DOHH2 (cell line): ENCODE results near the gene SHB.

Source experiments
- H3F3A ChIP-seq: fragments of 200-600 bp; sonication (generic), shearing (Covaris generic); 2 replicates; pipeline ENCODE4 v1.6.0; 2016; ENCODE audit warnings: antibody characterized with exemption, mild to moderate bottlenecking; ENCODE audit not compliant: control insufficient read depth, insufficient read depth
- H3K27ac ChIP-seq: fragments of 200-600 bp; sonication (generic); 2 replicates; pipeline ENCODE4 v1.5.1; 2014; ENCODE audit warnings: low read depth, mild to moderate bottlenecking, low read length, moderate library complexity
- H3K27me3 ChIP-seq: fragments of 200-600 bp; sonication (generic); 2 replicates; pipeline ENCODE4 v1.6.1; 2014; ENCODE audit warnings: mild to moderate bottlenecking, low read length, mixed read lengths; ENCODE audit not compliant: control insufficient read depth
- H3K36me3 ChIP-seq: fragments of 200-600 bp; sonication (generic); 2 replicates; pipeline ENCODE4 v1.6.1; 2014; ENCODE audit warnings: mild to moderate bottlenecking, low read length, moderate library complexity, mixed read lengths; ENCODE audit not compliant: control insufficient read depth
- H3K4me1 ChIP-seq: fragments of 200-600 bp; sonication (generic); 2 replicates; pipeline ENCODE4 v1.6.1; 2014; ENCODE audit warnings: mild to moderate bottlenecking, low read length, mixed read lengths; ENCODE audit not compliant: control insufficient read depth
- H3K4me2 ChIP-seq: fragments of 200-600 bp; sonication (generic); 2 replicates; pipeline ENCODE4 v1.6.0; 2014; ENCODE audit warnings: mild to moderate bottlenecking, low read length, moderate library complexity
- H3K4me3 ChIP-seq: fragments of 200-600 bp; sonication (generic); 2 replicates; pipeline ENCODE4 v1.5.1; 2014; ENCODE audit warnings: mild to moderate bottlenecking, low read length, mixed read lengths
- H3K79me2 ChIP-seq: fragments of 200-600 bp; sonication (generic); 2 replicates; pipeline ENCODE4 v1.6.1; 2014; ENCODE audit warnings: mild to moderate bottlenecking, low read length, mixed read lengths; ENCODE audit not compliant: control insufficient read depth
- H3K9me2 ChIP-seq: fragments of 200-600 bp; sonication (generic); replicated peaks from 2 replicates; pipeline ENCODE4 v1.6.1; 2014; ENCODE audit warnings: mild to moderate bottlenecking, low read length, mixed read lengths; ENCODE audit not compliant: control insufficient read depth
- H3K9me3 ChIP-seq: fragments of 200-600 bp; sonication (generic); 2 replicates; pipeline ENCODE4 v1.6.1; 2014; ENCODE audit warnings: antibody characterized with exemption, low read length, mixed read lengths; ENCODE audit not compliant: control insufficient read depth, insufficient read depth
- H4K20me1 ChIP-seq: fragments of 200-600 bp; sonication (generic); 2 replicates; pipeline ENCODE4 v1.6.0; 2014; ENCODE audit warnings: low read depth, mild to moderate bottlenecking, antibody characterized with exemption, low read length, moderate library complexity; ENCODE audit not compliant: control insufficient read depth, insufficient read depth
- EZH2phosphoT487 ChIP-seq: fragments of 200-600 bp; sonication (generic); IDR thresholded peaks from 2 replicates; pipeline ENCODE4 v1.6.1; 2017; ENCODE audit warnings: borderline replicate concordance, mild to moderate bottlenecking, antibody characterized with exemption, low read length, moderate library complexity, mixed read lengths
- TF ChIP-seq, protein P1 (sequence below): fragments of 200-600 bp; sonication (generic); IDR thresholded peaks from one replicate; pipeline ENCODE4 v1.5.1; 2014; ENCODE audit warnings: antibody characterized with exemption, mild to moderate bottlenecking, low read depth, low read length; ENCODE audit not compliant: poor library complexity, severe bottlenecking

The SHB gene

DNA sequence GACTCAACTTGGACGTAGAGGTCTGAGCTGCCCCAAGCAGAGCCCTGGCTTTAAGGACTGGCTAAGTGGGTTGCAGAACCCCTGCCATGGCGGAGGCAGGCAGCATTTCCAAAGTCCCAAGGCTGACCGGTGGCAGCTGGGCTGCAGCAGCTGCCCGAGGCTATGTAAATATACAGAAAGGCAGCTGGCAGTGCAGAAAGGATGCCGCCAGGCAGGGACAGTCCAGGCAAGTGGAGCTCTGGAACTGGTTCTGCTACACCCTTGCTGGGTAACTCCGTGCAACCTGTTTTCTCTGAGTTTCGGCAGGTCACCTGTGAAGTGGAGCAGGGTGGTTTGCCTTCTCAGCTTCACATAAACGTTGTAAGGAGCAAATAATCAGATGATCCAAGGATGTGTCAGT is 46.0 kb downstream of the SHB start:
- Histone ChIP-seq H3K4me2 (no peak overlapping the region), H3K79me2 (no peaks in the 10 kb centered on the region), H3K36me3 (no peaks in the 10 kb centered on the region), H3K9me3 (no peaks in the 10 kb centered on the region), H3F3A (no peaks in the 10 kb centered on the region), H3K4me1 (no peaks in the 10 kb centered on the region), H3K9me2 (no peaks in the 10 kb centered on the region), H3K27ac (no peak overlapping the region), H4K20me1 (no peaks in the 10 kb centered on the region), H3K4me3 (no peak overlapping the region), H3K27me3 (peaks cover 7% of the 10 kb centered on the region)
- TF ChIP-seq, protein P1, sequence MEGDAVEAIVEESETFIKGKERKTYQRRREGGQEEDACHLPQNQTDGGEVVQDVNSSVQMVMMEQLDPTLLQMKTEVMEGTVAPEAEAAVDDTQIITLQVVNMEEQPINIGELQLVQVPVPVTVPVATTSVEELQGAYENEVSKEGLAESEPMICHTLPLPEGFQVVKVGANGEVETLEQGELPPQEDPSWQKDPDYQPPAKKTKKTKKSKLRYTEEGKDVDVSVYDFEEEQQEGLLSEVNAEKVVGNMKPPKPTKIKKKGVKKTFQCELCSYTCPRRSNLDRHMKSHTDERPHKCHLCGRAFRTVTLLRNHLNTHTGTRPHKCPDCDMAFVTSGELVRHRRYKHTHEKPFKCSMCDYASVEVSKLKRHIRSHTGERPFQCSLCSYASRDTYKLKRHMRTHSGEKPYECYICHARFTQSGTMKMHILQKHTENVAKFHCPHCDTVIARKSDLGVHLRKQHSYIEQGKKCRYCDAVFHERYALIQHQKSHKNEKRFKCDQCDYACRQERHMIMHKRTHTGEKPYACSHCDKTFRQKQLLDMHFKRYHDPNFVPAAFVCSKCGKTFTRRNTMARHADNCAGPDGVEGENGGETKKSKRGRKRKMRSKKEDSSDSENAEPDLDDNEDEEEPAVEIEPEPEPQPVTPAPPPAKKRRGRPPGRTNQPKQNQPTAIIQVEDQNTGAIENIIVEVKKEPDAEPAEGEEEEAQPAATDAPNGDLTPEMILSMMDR, result no peak
- no peak for TF ChIP-seq EZH2phosphoT487

DNA sequence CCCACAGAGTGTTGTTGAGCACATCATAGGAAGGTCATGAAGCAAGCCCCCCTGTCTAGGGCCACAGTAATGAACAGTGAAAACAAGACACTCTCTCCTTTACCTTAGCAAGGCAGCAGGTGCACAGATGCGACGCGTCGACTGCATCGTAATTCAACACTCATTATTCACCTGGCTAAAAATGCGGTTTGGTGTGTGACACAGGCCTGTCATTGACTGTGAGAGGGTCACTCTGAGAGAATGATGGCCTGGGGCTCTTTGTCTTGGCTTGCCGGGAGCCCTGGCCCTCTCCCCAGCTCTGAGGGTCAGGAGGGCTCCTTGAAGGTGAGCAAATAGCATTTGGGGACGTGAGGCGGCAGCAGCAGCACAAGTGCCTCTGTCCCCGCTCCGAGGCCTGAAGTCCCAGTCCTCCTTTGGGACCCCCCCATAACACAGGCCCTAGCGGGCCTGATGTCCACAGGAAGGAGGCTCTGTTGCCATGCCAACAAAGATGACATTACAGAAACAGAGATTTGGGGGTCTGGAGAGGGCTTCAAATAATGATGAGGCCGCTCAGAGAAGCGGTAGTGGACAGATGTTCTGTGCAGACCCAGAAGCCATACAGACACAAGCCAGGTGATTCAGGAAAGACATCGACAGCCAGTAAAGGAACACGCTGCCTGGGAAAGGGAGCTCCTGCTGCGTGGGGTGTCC is 46.7 kb downstream of the SHB start:
- Histone ChIP-seq H3K4me2 (no peak overlapping the region), H3K9me3 (no peaks in the 10 kb centered on the region), H4K20me1 (no peaks in the 10 kb centered on the region), H3K79me2 (no peaks in the 10 kb centered on the region), H3K4me3 (no peak overlapping the region), H3K27me3 (peaks cover 8% of the 10 kb centered on the region), H3K36me3 (no peaks in the 10 kb centered on the region), H3F3A (no peaks in the 10 kb centered on the region), H3K27ac (no peak overlapping the region), H3K9me2 (no peaks in the 10 kb centered on the region), H3K4me1 (no peaks in the 10 kb centered on the region)
- no peak for TF ChIP-seq EZH2phosphoT487
- TF ChIP-seq, protein P1, result no peak

DNA sequence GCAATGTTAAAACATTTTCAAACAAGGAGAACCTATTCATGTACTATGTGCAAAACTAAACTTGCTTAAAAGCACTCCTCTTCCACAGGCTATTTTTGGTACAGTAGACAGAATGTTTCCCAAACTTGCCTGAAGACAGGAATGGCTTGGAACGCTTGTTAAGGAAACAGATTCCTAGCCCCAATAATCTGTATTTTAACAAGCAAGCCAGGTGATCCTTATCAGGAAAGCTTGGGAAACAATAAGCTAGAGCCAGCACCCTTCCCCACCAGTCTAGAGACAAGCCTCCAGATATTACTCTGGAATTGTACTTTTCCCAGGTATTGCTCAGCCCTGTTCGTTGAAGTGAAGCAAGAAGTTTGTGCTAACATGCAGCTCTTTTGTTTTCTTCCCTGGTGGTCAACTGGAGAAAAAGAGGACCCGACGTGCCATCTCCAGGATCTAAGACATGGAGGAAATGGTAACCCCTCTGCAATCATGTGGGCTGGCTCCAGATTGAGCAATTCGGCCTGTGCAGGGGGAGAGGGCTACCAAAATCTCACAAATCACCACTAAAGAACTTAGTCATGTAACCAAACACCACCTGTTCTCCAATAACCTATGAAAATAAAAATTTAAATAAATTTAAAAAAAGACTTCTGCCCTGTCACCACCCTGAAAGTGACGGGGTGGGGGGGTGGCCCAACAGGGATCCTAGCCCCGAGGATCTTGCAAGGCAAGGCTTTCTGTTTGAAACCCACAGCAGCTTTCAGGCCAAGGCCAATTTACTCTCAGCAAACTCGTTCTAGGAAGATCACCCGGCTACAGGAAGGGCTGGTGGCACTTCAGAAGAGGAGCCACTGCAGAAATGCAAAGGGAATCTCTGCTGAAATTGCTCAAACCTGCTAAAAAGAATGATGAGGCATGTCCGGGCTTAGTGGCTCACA is 48.6 kb downstream of the SHB start:
- Histone ChIP-seq H4K20me1 (no peaks in the 10 kb centered on the region), H3K79me2 (no peaks in the 10 kb centered on the region), H3K36me3 (no peaks in the 10 kb centered on the region), H3K27me3 (peaks cover 8% of the 10 kb centered on the region), H3K9me3 (no peaks in the 10 kb centered on the region), H3K9me2 (no peaks in the 10 kb centered on the region), H3K4me2 (no peak overlapping the region), H3K4me1 (no peaks in the 10 kb centered on the region), H3F3A (no peaks in the 10 kb centered on the region), H3K4me3 (no peak overlapping the region), H3K27ac (no peak overlapping the region)
- TF ChIP-seq EZH2phosphoT487, result no peak
- TF ChIP-seq, protein P1, result no peak
